OCI-M1 (cell line): ENCODE measurements around the gene GPATCH8.
A peak's percentile ranks its signal among the peaks of the same experiment; 100 is the strongest.

Experiments
- DNase-seq: peaks from one replicate; lab custom pipeline; 2025; lab: John Stamatoyannopoulos, UW

The GPATCH8 gene

GRCh38 chr17:44354582-44355561 lies 148.3 kb downstream of the GPATCH8 start:
- DNase-seq = no peak

GRCh38 chr17:44353672-44354331 lies 149.4 kb downstream of the GPATCH8 start:
- no peak for DNase-seq

- DNase-seq = no peak
Observed at GRCh38 chr17:44352828-44353671, 150.2 kb downstream of the GPATCH8 start.

GRCh38 chr17:44351961-44352827 lies 151.0 kb downstream of the GPATCH8 start:
- DNase-seq = no peak

- no peak for DNase-seq
Observed at GRCh38 chr17:44351464-44351863, 151.7 kb downstream of the GPATCH8 start.

- DNase-seq = peak; percentile 72
Observed at GRCh38 chr17:44350733-44351226, 152.4 kb downstream of the GPATCH8 start.

GRCh38 chr17:44349553-44350070 lies 153.6 kb downstream of the GPATCH8 start:
- no peak for DNase-seq

GRCh38 chr17:44348988-44349364 lies 154.2 kb downstream of the GPATCH8 start:
- no peak for DNase-seq

GRCh38 chr17:44348234-44348987 lies 154.8 kb downstream of the GPATCH8 start:
- peak; percentile 44 for DNase-seq
